GM12878 (cell line): Measurements from ENCODE around the gene BBC3. TPM values are rescaled to one million over a fixed set of nuclear protein-coding genes. Genes with fewer than 3 reads are reported as not detected.
A peak's percentile ranks its signal among the peaks of the same experiment; 100 is the strongest.

Experiments
- ASH2L ChIP-seq: fragments of 300-600, 200-600 bp; sonication (generic); IDR thresholded peaks from 2 replicates; pipeline ENCODE4 v1.6.1; 2017; ENCODE audit warnings: low read depth, mild to moderate bottlenecking, borderline replicate concordance
- BMI1 ChIP-seq: fragments of 450-650 bp; IDR thresholded peaks from 2 replicates; pipeline ENCODE4 v1.6.1; 2016; ENCODE audit warnings: mild to moderate bottlenecking, moderate library complexity, borderline replicate concordance
- CBX5 ChIP-seq: sonication (generic); IDR thresholded peaks from 2 replicates; pipeline ENCODE4 v1.6.1; 2016; ENCODE audit warnings: low read depth, moderate library complexity, mild to moderate bottlenecking, inconsistent platforms
- HSF1 ChIP-seq: fragments of 150-350 bp; IDR thresholded peaks from 2 replicates; pipeline ENCODE4 v1.6.1; 2014; ENCODE audit warnings: mild to moderate bottlenecking, low read depth, low read length
- MEF2A ChIP-seq: IDR thresholded peaks from 2 replicates; pipeline ENCODE4 v1.6.1; 2011; ENCODE audit warnings: low read depth, mild to moderate bottlenecking, low read length, moderate library complexity; ENCODE audit not compliant: insufficient read depth
- MYC ChIP-seq: IDR thresholded peaks from 2 replicates; pipeline ENCODE4 v1.6.1; 2011; ENCODE audit warnings: mild to moderate bottlenecking, low read length, moderate library complexity, inconsistent platforms; ENCODE audit not compliant: insufficient read depth, insufficient replicate concordance, insufficient read length, severe bottlenecking
- SPI1 ChIP-seq: IDR thresholded peaks from 2 replicates; pipeline ENCODE4 v1.6.1; 2011; ENCODE audit warnings: low read depth, mild to moderate bottlenecking, low read length, moderate library complexity, borderline replicate concordance; ENCODE audit not compliant: insufficient read depth
- SREBF1 ChIP-seq: IDR thresholded peaks from 2 replicates; pipeline ENCODE4 v1.6.1; 2012; ENCODE audit warnings: mild to moderate bottlenecking, low read length
- SUPT20H ChIP-seq: IDR thresholded peaks from 2 replicates; pipeline ENCODE4 v1.6.1; 2011; ENCODE audit warnings: low read depth, mild to moderate bottlenecking, low read length, moderate library complexity, borderline replicate concordance; ENCODE audit not compliant: control insufficient read depth
- TAF1 ChIP-seq: IDR thresholded peaks from 2 replicates; pipeline ENCODE4 v1.6.1; 2011; ENCODE audit warnings: mild to moderate bottlenecking, low read depth, low read length, borderline replicate concordance
- TCF12 ChIP-seq: IDR thresholded peaks from 2 replicates; pipeline ENCODE4 v1.6.1; 2011; ENCODE audit warnings: low read depth, mild to moderate bottlenecking, low read length
- TCF3 ChIP-seq: IDR thresholded peaks from 2 replicates; pipeline ENCODE4 v1.6.1; 2012; ENCODE audit warnings: low read depth, mild to moderate bottlenecking, low read length, borderline replicate concordance; ENCODE audit not compliant: insufficient read depth
- USF2 ChIP-seq: IDR thresholded peaks from 2 replicates; pipeline ENCODE4 v1.6.1; 2011; ENCODE audit warnings: low read depth, low read length, improper control_type of control experiment, borderline replicate concordance
- ZNF622 ChIP-seq: fragments of 450-650 bp; IDR thresholded peaks from 2 replicates; pipeline ENCODE4 v1.6.1; 2017; ENCODE audit warnings: mild to moderate bottlenecking, inconsistent platforms
- polyA plus RNA-seq, 11 experiments: library from polyadenylated mRNA; depleted of rRNA in 4 of 11; unstranded in 6 of 11; stranded (reverse) in 5 of 11; fragments of >200 nt; fragmentation: Nextera tagmentation in 4 of 11; fragmentation: Illumina TruSeq in 1 of 11; extraction: Ambion mirVana in 4 of 11; extraction: Trizol in 1 of 11; gene quantifications; 1 replicate in 1 of 11; 2 replicates in 10 of 11; pipeline versions ENCODE4 v1.2.1 to v1.2.3, GENCODE V29; 2011 to 2016; ENCODE audit warnings: inconsistent platforms in 2 of 11, missing spikeins in 2 of 11, low read depth in 1 of 11
- total RNA-seq, 4 experiments: library from RNA; depleted of rRNA in 3 of 4; stranded (reverse); fragments of >200 nt in 3 of 4; fragmentation: Illumina TruSeq in 1 of 4; extraction: Trizol in 1 of 4; gene quantifications; 2 replicates each; pipeline versions ENCODE4 v1.2.1 to v1.2.3, GENCODE V29; 2013 to 2021
- TF ChIP-seq, protein P1 (sequence below): fragments of 450-650 bp; IDR thresholded peaks from 2 replicates; pipeline ENCODE4 v1.6.1; 2017; ENCODE audit warnings: borderline replicate concordance

The BBC3 gene
- total and polyA plus RNA-seq, 10 of the 15 experiments (the other 5 are each of a cell fraction or from before 2014, with no cell fraction given), result 0.10 to 17.9 (median 7.5) TPM

- TF ChIP-seq USF2 (no peak), TCF12 (no peak), ASH2L (no peak), SREBF1 (no peak), MEF2A (peak; percentile 90), MYC (no peak), TCF3 (no peak), SPI1 (no peak), HSF1 (no peak), ZNF622 (no peak), TAF1 (no peak), SUPT20H (no peak), CBX5 (no peak), BMI1 (no peak)
- TF ChIP-seq, protein P1, sequence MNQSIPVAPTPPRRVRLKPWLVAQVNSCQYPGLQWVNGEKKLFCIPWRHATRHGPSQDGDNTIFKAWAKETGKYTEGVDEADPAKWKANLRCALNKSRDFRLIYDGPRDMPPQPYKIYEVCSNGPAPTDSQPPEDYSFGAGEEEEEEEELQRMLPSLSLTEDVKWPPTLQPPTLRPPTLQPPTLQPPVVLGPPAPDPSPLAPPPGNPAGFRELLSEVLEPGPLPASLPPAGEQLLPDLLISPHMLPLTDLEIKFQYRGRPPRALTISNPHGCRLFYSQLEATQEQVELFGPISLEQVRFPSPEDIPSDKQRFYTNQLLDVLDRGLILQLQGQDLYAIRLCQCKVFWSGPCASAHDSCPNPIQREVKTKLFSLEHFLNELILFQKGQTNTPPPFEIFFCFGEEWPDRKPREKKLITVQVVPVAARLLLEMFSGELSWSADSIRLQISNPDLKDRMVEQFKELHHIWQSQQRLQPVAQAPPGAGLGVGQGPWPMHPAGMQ, result no peak
- TF ChIP-seq, all 136 proteins: peak for 23
These were observed 10.3 kb upstream of the BBC3 start (continued) for GRCh38 chr19:47240996-47241918.
